Loucy (cell line): ENCODE results near the gene RAET1G.
"Not testable (repeated sequence)": the region's sequence is repeated elsewhere in the genome, so short reads cannot be mapped to it uniquely, and the experiment has no call there.

Experiments used
- EZH2phosphoT487 ChIP-seq: fragments of 200-600 bp; IDR thresholded peaks from 2 replicates; pipeline ENCODE4 v1.6.1; 2018; ENCODE audit warnings: antibody characterized with exemption, mild to moderate bottlenecking, moderate library complexity, borderline replicate concordance
- TF ChIP-seq, protein P1 (sequence below): fragments of 200-600 bp; sonication (generic); conservative IDR thresholded peaks from 2 replicates; pipeline ENCODE4 v1.5.1; 2014; ENCODE audit warnings: mild to moderate bottlenecking, antibody characterized with exemption, low read length

DNA sequence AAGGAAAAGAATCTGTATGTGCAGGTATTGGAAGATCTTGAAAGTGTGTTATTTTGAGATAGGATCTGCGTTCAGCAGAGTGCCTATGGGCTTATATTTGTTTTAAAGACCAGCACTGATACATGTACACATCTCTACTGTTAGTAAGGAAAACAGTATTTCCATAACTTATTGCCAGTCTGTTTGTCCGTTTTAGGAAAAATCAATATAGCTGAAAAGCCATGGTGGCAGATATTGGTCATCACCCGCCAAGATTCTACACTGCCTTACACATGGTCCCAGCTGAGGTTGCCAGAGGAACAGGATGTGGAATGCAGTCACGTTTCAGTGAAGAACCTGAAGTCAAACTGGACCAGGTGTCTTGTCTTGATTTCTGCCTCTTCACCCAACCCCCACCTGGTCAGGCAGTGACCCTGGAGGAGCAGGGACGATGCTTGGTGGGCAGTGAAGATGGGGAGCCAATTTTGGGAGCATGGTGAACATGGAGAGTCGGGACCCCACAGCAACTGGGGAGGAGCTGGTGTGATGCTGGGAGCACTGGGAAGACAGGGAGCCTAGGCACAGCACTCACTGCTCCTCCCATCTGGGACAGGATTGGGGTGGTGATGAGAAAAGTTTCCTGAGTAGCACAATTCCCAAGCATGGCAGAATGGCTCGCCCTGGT, 32.9 kb upstream of the RAET1G start:
- TF ChIP-seq, protein P1, sequence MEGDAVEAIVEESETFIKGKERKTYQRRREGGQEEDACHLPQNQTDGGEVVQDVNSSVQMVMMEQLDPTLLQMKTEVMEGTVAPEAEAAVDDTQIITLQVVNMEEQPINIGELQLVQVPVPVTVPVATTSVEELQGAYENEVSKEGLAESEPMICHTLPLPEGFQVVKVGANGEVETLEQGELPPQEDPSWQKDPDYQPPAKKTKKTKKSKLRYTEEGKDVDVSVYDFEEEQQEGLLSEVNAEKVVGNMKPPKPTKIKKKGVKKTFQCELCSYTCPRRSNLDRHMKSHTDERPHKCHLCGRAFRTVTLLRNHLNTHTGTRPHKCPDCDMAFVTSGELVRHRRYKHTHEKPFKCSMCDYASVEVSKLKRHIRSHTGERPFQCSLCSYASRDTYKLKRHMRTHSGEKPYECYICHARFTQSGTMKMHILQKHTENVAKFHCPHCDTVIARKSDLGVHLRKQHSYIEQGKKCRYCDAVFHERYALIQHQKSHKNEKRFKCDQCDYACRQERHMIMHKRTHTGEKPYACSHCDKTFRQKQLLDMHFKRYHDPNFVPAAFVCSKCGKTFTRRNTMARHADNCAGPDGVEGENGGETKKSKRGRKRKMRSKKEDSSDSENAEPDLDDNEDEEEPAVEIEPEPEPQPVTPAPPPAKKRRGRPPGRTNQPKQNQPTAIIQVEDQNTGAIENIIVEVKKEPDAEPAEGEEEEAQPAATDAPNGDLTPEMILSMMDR: not testable (repeated sequence)
- not testable (repeated sequence) for TF ChIP-seq EZH2phosphoT487
